Activated T-helper 1 cell treated with Interleukin-2 at 50 U/mL for 16 hours (primary cell): Measurements from ENCODE around the gene AKR1D1.
"Not testable (repeated sequence)": the region's sequence is repeated elsewhere in the genome, so short reads cannot be mapped to it uniquely, and the experiment has no call there.

Source experiments
- DNase-seq: peaks from one replicate; pipeline ENCODE4 v3.0.0-alpha.2; 2020; ENCODE audit warnings: low read depth

AKR1D1 gene

GRCh38 chr7:138074121-138074520, 2.1 kb upstream of the AKR1D1 start:
- DNase-seq, result no peak

GRCh38 chr7:138074540-138074939, 1.7 kb upstream of the AKR1D1 start:
- no peak for DNase-seq

GRCh38 chr7:138075350-138075749, 909 bp upstream of the AKR1D1 start:
- no peak for DNase-seq

- not testable (repeated sequence) for DNase-seq
These were observed 473 bp upstream of the AKR1D1 start for GRCh38 chr7:138075786-138076185.

- no peak for DNase-seq
These were observed 1.6 kb downstream of the AKR1D1 start for GRCh38 chr7:138077809-138078208.

- no peak for DNase-seq
These were observed 2.9 kb downstream of the AKR1D1 start for GRCh38 chr7:138079137-138079536.

GRCh38 chr7:138081868-138082267, 5.6 kb downstream of the AKR1D1 start:
- no peak for DNase-seq

GRCh38 chr7:138083859-138084258, 7.6 kb downstream of the AKR1D1 start:
- no peak for DNase-seq

- DNase-seq, result no peak
These were observed 10.5 kb downstream of the AKR1D1 start for GRCh38 chr7:138086563-138087270.

- DNase-seq, result no peak
These were observed 13.0 kb downstream of the AKR1D1 start for GRCh38 chr7:138089080-138089901.

- no peak for DNase-seq
These were observed 14.8 kb downstream of the AKR1D1 start for GRCh38 chr7:138091032-138091431.

GRCh38 chr7:138091840-138092239, 15.6 kb downstream of the AKR1D1 start:
- DNase-seq, result not testable (repeated sequence)

- no peak for DNase-seq
These were observed 16.3 kb downstream of the AKR1D1 start for GRCh38 chr7:138092486-138093028.

GRCh38 chr7:138095972-138096935, 20.0 kb downstream of the AKR1D1 start:
- DNase-seq, result no peak

GRCh38 chr7:138097064-138097741, 20.9 kb downstream of the AKR1D1 start:
- DNase-seq, result no peak

- no peak for DNase-seq
These were observed 23.6 kb downstream of the AKR1D1 start for GRCh38 chr7:138099813-138100212.

GRCh38 chr7:138105221-138105620, 29.0 kb downstream of the AKR1D1 start:
- DNase-seq, result no peak

GRCh38 chr7:138115047-138115446, 38.8 kb downstream of the AKR1D1 start:
- DNase-seq, result no peak

GRCh38 chr7:138116141-138116540, 39.9 kb downstream of the AKR1D1 start:
- DNase-seq, result no peak

GRCh38 chr7:138116892-138117291, 40.6 kb downstream of the AKR1D1 start:
- no peak for DNase-seq

- DNase-seq, result no peak
These were observed 44.0 kb downstream of the AKR1D1 start for GRCh38 chr7:138120140-138120827.
